ENCODE data around the gene LMO7.
"Not testable (repeated sequence)": the region's sequence is repeated elsewhere in the genome, so short reads cannot be mapped to it uniquely, and the experiment has no call there.

Gene LMO7

GRCh38 chr13:75700552-75700951 lies 64.4 kb downstream of the LMO7 start:
- DNase-seq, result no peak

GRCh38 chr13:75702476-75702875 lies 66.3 kb downstream of the LMO7 start:
- DNase-seq, result no peak

- no peak for DNase-seq
These were observed 67.6 kb downstream of the LMO7 start for GRCh38 chr13:75703769-75704168.

GRCh38 chr13:75704194-75704926 lies 68.2 kb downstream of the LMO7 start:
- DNase-seq, result no peak

GRCh38 chr13:75704927-75705288 lies 68.8 kb downstream of the LMO7 start:
- DNase-seq, result no peak

- DNase-seq, result no peak
These were observed 69.3 kb downstream of the LMO7 start for GRCh38 chr13:75705395-75705794.

- DNase-seq, result no peak
These were observed 69.8 kb downstream of the LMO7 start for GRCh38 chr13:75705908-75706307.

GRCh38 chr13:75713852-75714251 lies 77.7 kb downstream of the LMO7 start:
- no peak for DNase-seq

- no peak for DNase-seq
These were observed 79.7 kb downstream of the LMO7 start for GRCh38 chr13:75715601-75716523.

- no peak for DNase-seq
These were observed 81.4 kb downstream of the LMO7 start for GRCh38 chr13:75717525-75717924.

GRCh38 chr13:75721307-75721706 lies 85.2 kb downstream of the LMO7 start:
- no peak for DNase-seq

GRCh38 chr13:75723901-75724300 lies 87.8 kb downstream of the LMO7 start:
- DNase-seq, result no peak

- no peak for DNase-seq
These were observed 88.8 kb downstream of the LMO7 start for GRCh38 chr13:75724752-75725517.

- DNase-seq, result no peak
These were observed 89.6 kb downstream of the LMO7 start for GRCh38 chr13:75725736-75726135.

- no peak for DNase-seq
These were observed 90.2 kb downstream of the LMO7 start for GRCh38 chr13:75726306-75726705.

- DNase-seq, result not testable (repeated sequence)
These were observed 97.0 kb downstream of the LMO7 start for GRCh38 chr13:75733113-75733512.

- no peak for DNase-seq
These were observed 100.0 kb downstream of the LMO7 start for GRCh38 chr13:75736173-75736572.

- no peak for DNase-seq
These were observed 102.7 kb downstream of the LMO7 start for GRCh38 chr13:75738841-75739240.

GRCh38 chr13:75739244-75739868 lies 103.2 kb downstream of the LMO7 start:
- DNase-seq, result no peak

- DNase-seq, result no peak
These were observed 103.9 kb downstream of the LMO7 start for GRCh38 chr13:75740031-75740430.

GRCh38 chr13:75743072-75743471 lies 106.9 kb downstream of the LMO7 start:
- DNase-seq, result not testable (repeated sequence)

GRCh38 chr13:75744127-75744526 lies 108.0 kb downstream of the LMO7 start:
- no peak for DNase-seq

GRCh38 chr13:75745387-75745786 lies 109.3 kb downstream of the LMO7 start:
- DNase-seq, result no peak

Measured in effector CD8-positive, alpha-beta T cell (primary cell).